Measurements from ENCODE around the gene SMDT1.

DNA sequence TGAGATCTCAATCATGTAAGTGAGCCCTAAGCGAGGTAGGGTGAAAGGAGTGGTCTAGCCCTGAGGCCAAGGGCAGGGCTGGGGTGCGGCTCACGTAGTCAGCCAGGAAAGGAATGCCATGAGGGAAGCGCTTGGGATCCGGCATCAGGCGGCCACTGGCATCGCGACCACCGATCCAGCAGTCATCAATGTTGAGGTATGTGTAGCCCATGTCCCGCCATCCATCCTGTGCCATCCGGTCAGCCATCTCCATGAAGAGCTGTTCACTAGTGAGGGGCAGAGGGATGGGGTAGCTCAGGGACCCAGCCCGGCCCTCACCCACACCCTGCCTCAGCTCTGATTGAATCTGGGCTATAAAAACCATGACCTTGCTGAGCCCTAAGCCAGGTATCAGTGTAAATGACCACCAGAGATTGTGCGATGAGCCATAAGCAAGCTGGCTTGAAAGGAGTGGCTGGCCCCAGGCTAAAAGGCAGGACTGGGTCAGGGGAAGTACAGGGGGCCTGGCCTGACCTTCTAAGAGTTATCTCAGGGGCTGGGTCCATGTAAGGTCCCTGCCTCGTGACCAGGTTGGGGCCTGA is 11.7 kb upstream of the SMDT1 start:
- TF ChIP-seq, protein P1, sequence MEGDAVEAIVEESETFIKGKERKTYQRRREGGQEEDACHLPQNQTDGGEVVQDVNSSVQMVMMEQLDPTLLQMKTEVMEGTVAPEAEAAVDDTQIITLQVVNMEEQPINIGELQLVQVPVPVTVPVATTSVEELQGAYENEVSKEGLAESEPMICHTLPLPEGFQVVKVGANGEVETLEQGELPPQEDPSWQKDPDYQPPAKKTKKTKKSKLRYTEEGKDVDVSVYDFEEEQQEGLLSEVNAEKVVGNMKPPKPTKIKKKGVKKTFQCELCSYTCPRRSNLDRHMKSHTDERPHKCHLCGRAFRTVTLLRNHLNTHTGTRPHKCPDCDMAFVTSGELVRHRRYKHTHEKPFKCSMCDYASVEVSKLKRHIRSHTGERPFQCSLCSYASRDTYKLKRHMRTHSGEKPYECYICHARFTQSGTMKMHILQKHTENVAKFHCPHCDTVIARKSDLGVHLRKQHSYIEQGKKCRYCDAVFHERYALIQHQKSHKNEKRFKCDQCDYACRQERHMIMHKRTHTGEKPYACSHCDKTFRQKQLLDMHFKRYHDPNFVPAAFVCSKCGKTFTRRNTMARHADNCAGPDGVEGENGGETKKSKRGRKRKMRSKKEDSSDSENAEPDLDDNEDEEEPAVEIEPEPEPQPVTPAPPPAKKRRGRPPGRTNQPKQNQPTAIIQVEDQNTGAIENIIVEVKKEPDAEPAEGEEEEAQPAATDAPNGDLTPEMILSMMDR (IDR thresholded peaks at IDR 0.05), result no peak
- no peak for TF ChIP-seq POLR2A (IDR thresholded peaks at IDR 0.05)
